ENCODE results near the gene SGSH. TPM values are rescaled to one million over a fixed set of nuclear protein-coding genes. Genes with fewer than 3 reads are reported as not detected.

SGSH gene
- total RNA-seq, 1 donor, result 17.6 TPM

- DNase-seq (ENCODE audit: low read depth), result no peak
- no peak for TF ChIP-seq CTCF (IDR thresholded peaks at IDR 0.05; ENCODE audit: insufficient read depth, low read length)
- H3K4me3 ChIP-seq (ENCODE audit: low read depth, low read length), result no peak overlapping the region
These were observed 7.0 kb upstream of the SGSH start for GRCh38 chr17:80227156-80227555.

- DNase-seq (ENCODE audit: low read depth), result no peak
- no peak overlapping the region for H3K4me3 ChIP-seq (ENCODE audit: low read depth, low read length)
- TF ChIP-seq CTCF (IDR thresholded peaks at IDR 0.05; ENCODE audit: insufficient read depth, low read length), result no peak
These were observed 5.1 kb upstream of the SGSH start for GRCh38 chr17:80225230-80225629.

- no peak overlapping the region for H3K4me3 ChIP-seq (ENCODE audit: low read depth, low read length)
- no peak for TF ChIP-seq CTCF (IDR thresholded peaks at IDR 0.05; ENCODE audit: insufficient read depth, low read length)
- no peak for DNase-seq (ENCODE audit: low read depth)
These were observed 4.5 kb upstream of the SGSH start for GRCh38 chr17:80224683-80225082.

- no peak overlapping the region for H3K4me3 ChIP-seq (ENCODE audit: low read depth, low read length)
- DNase-seq (ENCODE audit: low read depth), result no peak
- no peak for TF ChIP-seq CTCF (IDR thresholded peaks at IDR 0.05; ENCODE audit: insufficient read depth, low read length)
These were observed 3.8 kb upstream of the SGSH start for GRCh38 chr17:80223838-80224497.

- no peak for DNase-seq (ENCODE audit: low read depth)
- no peak for TF ChIP-seq CTCF (IDR thresholded peaks at IDR 0.05; ENCODE audit: insufficient read depth, low read length)
- no peak overlapping the region for H3K4me3 ChIP-seq (ENCODE audit: low read depth, low read length)
These were observed 3.1 kb upstream of the SGSH start for GRCh38 chr17:80223142-80223815.

- DNase-seq (ENCODE audit: low read depth), result no peak
- H3K4me3 ChIP-seq (ENCODE audit: low read depth, low read length), result no peak overlapping the region
- no peak for TF ChIP-seq CTCF (IDR thresholded peaks at IDR 0.05; ENCODE audit: insufficient read depth, low read length)
These were observed 2.4 kb upstream of the SGSH start for GRCh38 chr17:80222376-80223141.
